OCI-M1 (cell line): Measurements from ENCODE around the gene UAP1L1.

Experiments
- DNase-seq: peaks from one replicate; lab custom pipeline; 2025; lab: John Stamatoyannopoulos, UW

The UAP1L1 gene

GRCh38 chr9:137041124-137041523 is 36.2 kb upstream of the UAP1L1 start:
- no peak for DNase-seq

DNA sequence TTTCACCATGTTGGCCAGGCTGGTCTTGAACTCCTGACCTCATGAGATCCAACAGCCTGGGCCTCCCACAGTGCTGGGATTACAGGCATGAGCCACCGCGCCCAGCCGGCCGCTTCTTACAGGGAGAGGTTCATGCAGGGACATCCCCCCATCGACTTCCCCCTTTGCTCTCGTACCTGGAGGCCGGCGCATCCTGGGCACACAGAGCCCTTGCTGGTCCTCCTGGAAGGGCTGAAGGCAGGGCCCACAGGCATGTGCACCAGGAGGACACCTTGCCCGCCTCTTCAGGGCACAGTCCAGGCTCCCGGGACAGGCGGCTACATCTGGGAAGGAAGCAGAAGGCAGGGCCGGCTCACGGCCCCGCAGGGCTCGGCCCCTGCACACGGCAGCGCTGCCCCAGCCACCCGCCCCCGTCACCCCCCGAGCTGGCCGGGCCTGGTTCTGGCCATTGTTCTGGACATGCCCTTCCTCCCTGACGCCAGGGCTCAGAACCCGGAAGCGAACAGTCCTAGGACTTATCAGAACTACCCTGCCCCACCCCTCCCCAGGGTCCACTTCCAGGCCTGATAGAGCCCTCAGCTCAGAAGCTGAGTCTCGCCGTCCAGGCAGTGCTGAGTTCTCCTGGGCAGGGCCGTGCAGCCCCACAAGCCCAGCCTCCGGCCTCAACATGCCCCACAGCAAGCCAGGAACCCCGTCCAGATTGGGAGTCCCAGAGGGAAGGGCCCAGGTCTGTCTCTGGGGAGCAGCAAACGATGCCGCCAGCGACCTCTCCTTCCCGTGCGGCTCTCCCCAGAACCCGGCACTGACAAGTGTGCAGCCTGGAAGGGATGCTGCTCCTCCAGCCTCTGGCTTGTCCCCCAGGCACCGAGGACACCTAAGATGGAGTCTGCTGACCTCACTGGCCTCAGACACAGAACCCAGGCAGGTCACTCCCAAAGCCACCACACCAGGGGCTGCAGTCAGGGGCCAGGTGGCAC is 34.3 kb upstream of the UAP1L1 start:
- DNase-seq, result no peak

GRCh38 chr9:137044037-137044436 is 33.3 kb upstream of the UAP1L1 start:
- DNase-seq, result no peak

DNA sequence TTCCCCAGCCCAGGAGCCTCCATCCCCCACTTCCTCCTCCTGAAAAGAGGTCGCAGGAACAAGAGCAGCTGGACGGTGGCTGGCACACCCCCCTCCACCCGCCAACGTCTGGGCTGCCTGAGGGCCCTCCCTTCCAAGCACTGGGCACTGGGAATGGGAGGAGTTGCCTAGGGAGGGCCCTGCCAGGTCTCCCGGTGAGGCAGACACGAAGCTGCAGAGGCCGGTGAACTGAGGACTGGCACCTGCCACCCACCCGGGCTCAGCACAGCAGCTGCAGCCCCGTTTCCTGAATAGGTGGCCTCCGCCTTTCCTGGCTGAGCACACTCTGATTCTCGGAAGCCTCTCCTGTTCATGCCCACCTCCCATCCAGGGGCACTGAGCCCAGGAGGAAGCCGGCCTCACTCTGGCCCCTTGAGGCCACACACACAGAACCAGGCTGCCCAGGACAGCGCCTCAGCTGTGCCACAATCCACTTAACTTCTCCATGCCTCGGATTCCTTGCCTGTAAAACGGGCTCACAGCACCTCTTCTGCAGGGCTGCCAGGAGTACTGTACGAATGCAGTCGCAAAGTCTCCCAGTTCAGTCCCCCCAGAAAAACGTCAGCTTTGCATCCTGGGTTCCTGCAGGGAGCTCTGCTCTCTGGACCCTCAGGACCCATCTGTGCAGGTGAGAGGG is 32.7 kb upstream of the UAP1L1 start:
- no peak for DNase-seq

GRCh38 chr9:137045294-137046087 is 31.8 kb upstream of the UAP1L1 start:
- no peak for DNase-seq

- peak; percentile 81 for DNase-seq
These were observed 31.1 kb upstream of the UAP1L1 start, which contains the start of gene NPDC1 for GRCh38 chr9:137046088-137046787. Gene NPDC1, minus strand, starts transcription at chr9:137046177. Its CDS starts 188 bp downstream, at chr9:137045989.

DNA sequence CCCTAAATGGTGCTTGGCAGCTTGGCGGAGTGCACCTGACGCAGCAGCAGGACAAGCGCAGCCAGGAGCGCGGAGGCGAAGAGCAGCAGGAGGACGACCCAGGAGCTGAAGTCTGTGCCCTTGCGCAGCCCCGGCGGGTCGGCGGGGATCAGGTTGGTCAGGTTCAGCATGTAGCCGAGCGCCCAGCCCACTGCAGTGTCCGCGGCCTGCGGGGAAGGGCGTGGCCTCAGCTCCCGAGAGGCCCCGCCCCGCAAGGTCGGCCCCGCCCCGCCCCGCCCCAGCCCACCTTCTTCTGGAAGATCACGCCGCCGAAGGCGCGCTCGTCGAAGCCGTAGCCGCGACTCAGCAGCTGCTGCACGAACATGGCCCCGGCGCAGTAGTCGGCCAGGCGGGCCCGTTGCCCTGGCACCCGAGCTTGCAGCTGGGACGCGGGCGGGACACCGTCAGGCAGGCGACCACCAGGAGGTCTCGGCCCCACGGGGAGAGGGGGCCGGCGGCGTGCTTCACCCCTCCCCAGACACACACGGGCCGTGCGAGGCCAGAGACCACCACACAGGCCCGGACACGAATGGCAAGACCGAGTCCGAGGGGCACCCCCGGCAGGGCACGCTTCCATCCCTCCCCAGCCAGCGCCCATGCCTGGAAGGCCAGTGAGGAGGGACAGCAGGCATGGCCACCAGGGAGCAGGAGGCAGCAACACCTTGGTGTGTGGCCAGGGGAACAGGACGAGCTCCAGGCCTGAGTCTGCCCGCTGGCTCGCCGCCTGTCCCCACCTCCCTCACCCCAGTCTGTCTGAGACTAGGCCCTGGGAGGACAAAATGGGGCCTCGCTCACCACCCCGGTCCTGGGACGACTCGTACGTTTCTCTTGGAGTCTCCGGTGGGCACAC is 28.4 kb upstream of the UAP1L1 start:
- DNase-seq, result no peak

DNA sequence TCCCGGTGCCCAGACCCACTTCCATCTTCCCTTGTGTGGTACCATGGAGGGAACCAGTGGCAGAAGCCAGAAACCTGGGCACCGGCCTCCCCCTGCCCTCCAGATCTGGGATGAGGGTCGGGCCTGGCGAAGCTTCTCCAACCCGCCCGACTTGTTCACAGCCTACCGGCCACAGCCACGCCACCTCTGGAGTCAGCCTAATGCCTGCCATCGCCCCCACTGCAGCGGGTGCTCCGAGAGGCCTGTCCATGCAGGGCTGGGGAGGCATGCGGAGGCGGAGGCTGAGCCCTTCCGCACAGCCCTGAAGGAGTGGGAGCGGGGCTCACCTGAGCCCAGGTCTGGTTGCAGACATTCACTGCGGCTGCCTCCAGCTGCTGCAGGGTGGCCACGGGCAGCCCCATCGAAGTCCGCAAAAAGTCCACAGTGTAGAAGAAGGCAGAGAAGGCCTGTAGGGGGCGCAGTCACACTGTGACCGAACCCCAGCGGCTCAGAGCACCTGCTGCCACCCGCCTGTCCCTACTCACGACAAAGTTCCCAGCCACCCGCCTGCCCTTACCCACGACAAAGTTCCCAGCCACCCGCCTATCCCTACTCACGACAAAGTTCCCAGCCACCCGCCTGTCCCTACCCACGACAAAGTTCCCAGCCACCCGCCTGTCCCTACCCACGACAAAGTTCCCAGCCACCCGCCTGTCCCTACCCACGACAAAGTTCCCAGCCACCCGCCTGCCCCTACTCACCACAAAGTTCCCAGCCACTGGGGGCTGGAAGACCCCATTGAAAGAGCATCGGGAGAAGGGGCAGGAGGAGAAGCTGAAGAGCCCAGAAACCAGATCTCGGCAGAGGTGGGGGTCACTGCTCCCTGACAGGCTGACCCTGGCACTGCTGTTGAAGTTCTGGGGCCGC is 27.5 kb upstream of the UAP1L1 start:
- peak; percentile 72 for DNase-seq

- no peak for DNase-seq
These were observed 26.7 kb upstream of the UAP1L1 start for GRCh38 chr9:137050570-137050969.

GRCh38 chr9:137051145-137051724 is 26.1 kb upstream of the UAP1L1 start:
- DNase-seq, result no peak

DNA sequence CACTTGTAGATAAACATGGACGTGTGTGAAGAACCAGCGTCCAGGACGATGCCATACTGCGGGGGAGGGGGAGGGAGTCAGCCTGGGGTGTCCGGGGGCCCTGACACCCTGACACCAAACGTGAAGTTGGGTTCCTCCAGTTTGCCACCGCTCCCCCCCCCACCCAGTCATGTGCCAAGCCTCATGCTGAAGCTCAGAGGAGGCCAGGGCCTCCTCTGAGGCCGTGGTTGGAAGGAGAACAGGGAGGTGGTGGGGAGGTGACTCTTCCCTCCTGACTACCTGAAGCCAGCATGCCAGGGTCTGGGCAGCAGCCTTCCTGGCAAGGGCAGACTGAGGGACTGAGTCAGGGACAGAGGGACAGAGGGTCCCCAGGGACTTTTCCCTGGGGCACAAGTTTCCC is 25.0 kb upstream of the UAP1L1 start:
- no peak for DNase-seq

DNA sequence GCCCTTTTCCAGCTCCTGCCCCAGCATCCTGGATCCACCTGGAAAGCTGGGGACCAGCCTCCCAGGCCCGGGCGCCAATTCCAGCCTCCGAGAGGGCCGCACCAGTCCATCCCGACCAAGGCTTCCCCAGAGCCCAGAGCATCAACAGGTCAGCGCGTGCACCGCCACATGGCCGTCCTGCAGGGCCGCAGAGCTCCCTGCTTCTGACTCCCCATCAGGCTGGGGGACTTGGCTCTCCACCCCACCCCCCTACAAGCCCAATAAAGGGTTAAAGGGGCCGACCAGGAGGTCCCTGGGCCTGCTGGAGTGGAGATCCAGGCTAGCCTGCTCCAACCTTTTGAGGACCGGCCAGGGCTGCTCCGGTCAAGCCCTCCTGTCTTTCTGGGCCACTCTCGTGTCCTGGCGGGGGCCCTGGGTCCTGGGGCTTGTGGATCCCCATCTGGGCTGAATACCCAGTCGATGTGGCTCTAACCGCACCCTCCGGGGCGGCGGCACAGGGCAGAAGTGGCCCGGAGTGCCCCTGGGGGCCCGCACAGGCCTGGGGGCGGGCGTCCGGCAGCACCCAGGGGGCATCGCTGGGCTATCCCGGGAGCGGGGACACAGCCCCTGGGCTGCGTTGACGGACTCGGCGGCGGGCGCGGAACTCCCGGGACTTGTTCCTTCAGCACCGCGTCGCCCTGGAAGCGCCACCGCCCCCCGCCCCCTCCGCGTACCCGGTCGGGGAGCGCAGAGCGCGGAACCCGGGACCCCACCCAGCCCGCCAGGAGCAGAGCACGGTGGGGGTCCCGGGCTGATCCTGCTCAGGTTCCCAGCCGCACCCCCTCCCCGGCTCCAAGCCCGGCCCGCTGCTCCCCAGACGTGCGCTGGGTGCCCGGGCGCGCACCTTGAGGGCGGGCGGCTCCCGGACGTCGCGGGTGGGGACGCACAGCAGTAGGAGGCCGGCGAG is 24.0 kb upstream of the UAP1L1 start:
- no peak for DNase-seq

- DNase-seq, result no peak
These were observed 23.1 kb upstream of the UAP1L1 start, which contains the start of gene ENTPD2 for GRCh38 chr9:137053944-137054931. Gene ENTPD2, minus strand, starts transcription at chr9:137054061. Its CDS starts 64 bp downstream, at chr9:137053997.

DNA sequence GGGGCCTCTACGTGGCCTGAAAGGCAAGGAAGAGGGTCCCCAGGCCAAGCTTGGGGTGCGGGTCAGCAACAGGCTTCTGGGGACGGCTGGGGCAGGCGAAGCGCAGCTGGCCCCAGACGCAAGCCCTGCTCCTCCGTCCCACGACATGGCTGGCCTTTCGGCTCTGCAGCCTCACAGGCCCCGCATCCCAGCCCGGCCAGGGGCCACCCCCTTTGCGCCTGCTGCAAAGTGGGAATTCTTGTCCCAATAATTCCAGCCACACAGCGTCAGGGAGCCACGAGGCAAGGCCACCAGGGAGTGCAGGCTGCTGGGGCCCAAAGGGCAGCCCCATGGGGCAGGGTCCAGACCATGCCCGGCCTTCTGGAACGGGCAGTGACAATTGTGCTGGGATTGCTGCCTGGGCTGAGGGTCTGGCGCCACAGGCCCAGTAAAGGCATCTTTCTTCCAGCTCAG is 22.4 kb upstream of the UAP1L1 start:
- DNase-seq, result no peak

DNA sequence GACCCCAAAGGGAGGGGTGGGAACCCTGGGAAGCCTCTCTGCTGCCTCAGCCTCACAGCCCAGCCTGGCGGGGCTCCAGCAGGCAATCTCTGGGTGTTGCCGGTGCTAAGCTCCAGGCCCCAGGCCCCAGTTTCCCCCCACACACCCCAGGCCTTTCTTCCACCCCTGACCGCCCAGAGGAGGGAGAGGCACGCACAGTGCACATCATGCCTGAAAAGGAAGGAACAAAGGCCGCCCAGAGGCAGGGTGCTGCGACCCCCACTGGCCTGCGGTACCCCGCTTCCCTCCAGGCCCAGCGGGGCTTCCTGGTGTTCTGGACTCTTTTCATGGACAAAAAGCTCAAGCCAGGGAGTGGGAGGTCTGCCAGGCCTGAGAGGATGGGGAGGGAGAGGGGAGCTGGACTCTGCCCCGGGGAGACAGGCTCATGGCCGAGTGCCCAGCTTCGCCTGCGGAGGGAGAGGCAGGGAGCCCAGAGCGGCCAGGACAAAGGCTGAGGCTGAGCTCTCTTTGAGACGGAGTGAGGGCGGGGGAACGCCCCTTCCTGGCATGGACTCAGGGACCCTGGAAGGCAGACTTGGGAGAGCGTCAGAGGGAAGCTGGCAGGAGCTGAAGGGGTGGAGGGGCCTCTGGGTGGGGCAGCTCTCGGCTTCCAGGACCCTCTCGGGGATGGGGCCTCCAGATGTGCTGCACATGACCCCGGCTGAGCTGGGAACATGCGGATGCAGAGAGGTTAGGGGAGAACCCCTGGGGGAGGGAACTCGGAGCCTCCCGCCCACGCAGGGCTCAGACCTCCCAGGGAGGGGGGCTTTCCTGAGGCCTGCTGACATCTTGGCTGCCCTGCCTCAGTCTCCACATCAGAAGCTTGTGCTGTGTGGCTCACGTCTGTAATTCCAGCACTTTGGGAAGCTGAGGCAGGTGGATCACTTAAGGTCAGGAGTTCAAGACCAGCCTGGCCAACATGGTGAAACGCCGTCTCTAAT is 21.6 kb upstream of the UAP1L1 start:
- no peak for DNase-seq
